Measurements from ENCODE around the gene LAMA3.

Gene LAMA3

GRCh38 chr18:23893653-23894052 lies 204.4 kb downstream of the LAMA3 start:
- DNase-seq (ENCODE audit: low read depth in 2 of 2) = no peak

GRCh38 chr18:23894661-23895175 lies 205.5 kb downstream of the LAMA3 start:
- TF ChIP-seq CTCF (IDR thresholded peaks at IDR 0.05; ENCODE audit: low read depth, low read length) = no peak

More at GRCh38 chr18:23893653-23894052, 204.4 kb downstream of the LAMA3 start:
- no peak for TF ChIP-seq CTCF (IDR thresholded peaks at IDR 0.05; ENCODE audit: low read depth, low read length)
- H3K4me3 ChIP-seq (replicated peaks in 1 of 2; ENCODE audit: low read depth in 2 of 2, low read length in 2 of 2) = no peak overlapping the region

GRCh38 chr18:23897291-23897690 lies 208.0 kb downstream of the LAMA3 start:
- no peak for TF ChIP-seq CTCF (IDR thresholded peaks at IDR 0.05; ENCODE audit: low read depth, low read length)
- H3K4me3 ChIP-seq (replicated peaks in 1 of 2; ENCODE audit: low read depth in 2 of 2, low read length in 2 of 2) = no peak overlapping the region
- DNase-seq (ENCODE audit: low read depth in 2 of 2) = no peak

More at GRCh38 chr18:23894661-23895175, 205.5 kb downstream of the LAMA3 start:
- no peak overlapping the region for H3K4me3 ChIP-seq (replicated peaks in 1 of 2; ENCODE audit: low read depth in 2 of 2, low read length in 2 of 2)
- DNase-seq (ENCODE audit: low read depth in 2 of 2) = no peak

- H3K4me3 ChIP-seq (replicated peaks in 1 of 2; ENCODE audit: low read depth in 2 of 2, low read length in 2 of 2) = no peak overlapping the region
- no peak for TF ChIP-seq CTCF (IDR thresholded peaks at IDR 0.05; ENCODE audit: low read depth, low read length)
- DNase-seq (ENCODE audit: low read depth in 2 of 2) = no peak
Measured at GRCh38 chr18:23897733-23898132, 208.5 kb downstream of the LAMA3 start.

GRCh38 chr18:23900994-23901393 lies 211.7 kb downstream of the LAMA3 start:
- TF ChIP-seq CTCF (IDR thresholded peaks at IDR 0.05; ENCODE audit: low read depth, low read length) = no peak
- no peak overlapping the region for H3K4me3 ChIP-seq (replicated peaks in 1 of 2; ENCODE audit: low read depth in 2 of 2, low read length in 2 of 2)
- peak; percentile 28 to 57 for DNase-seq (ENCODE audit: low read depth in 2 of 2)

- no peak for DNase-seq (ENCODE audit: low read depth in 2 of 2)
- no peak overlapping the region for H3K4me3 ChIP-seq (replicated peaks in 1 of 2; ENCODE audit: low read depth in 2 of 2, low read length in 2 of 2)
- TF ChIP-seq CTCF (IDR thresholded peaks at IDR 0.05; ENCODE audit: low read depth, low read length) = no peak
Measured at GRCh38 chr18:23902396-23902795, 213.1 kb downstream of the LAMA3 start.

GRCh38 chr18:23903971-23904370 lies 214.7 kb downstream of the LAMA3 start:
- no peak for DNase-seq (ENCODE audit: low read depth in 2 of 2)
- no peak for TF ChIP-seq CTCF (IDR thresholded peaks at IDR 0.05; ENCODE audit: low read depth, low read length)
- H3K4me3 ChIP-seq (replicated peaks in 1 of 2; ENCODE audit: low read depth in 2 of 2, low read length in 2 of 2) = no peak overlapping the region
